IMR-90 (cell line): ENCODE measurements around the gene LSM14A. TPM values are rescaled to one million over a fixed set of nuclear protein-coding genes. Genes with fewer than 3 reads are reported as not detected.

ENCODE experiments used
- ATAC-seq: fragments of 200-7000 bp; cut with Tn5 transposase; 2 replicates; pipeline ENCODE4 v1.9.1; 2020; ENCODE audit warnings: low read depth, mild to moderate bottlenecking, moderate library complexity
- BruUV-seq: library from RNA; stranded (reverse); fragments of 400-500 nt; replicated peaks from 2 replicates; lab custom pipeline; 2021; lab: Mats Ljungman, UMichigan
- CTCF ChIA-PET: fragments of 300-600 bp; formaldehyde crosslinking; extraction: SDS; loops from one replicate; lab custom pipeline; 2021; ENCODE audit warnings: antibody characterized with exemption; lab: Yijun Ruan, JAX
- POLR2A ChIA-PET: fragments of 300-600 bp; sonication (Branson Sonifier 250); formaldehyde crosslinking; loops from one replicate; lab custom pipeline; 2022; ENCODE audit warnings: antibody characterized with exemption; ENCODE audit not compliant: unreplicated experiment; lab: Charles Lee
- DNase-seq: peaks from one replicate; pipeline ENCODE4 v3.0.0; 2013
- H2AFZ ChIP-seq: replicated peaks from 2 replicates; pipeline ENCODE3; 2013; ENCODE audit warnings: low read length, mild to moderate bottlenecking; ENCODE audit not compliant: poor library complexity
- H2AK5ac ChIP-seq: 2 replicates; pipeline ENCODE4 v1.6.1; 2013; ENCODE audit warnings: low read depth, low read length, inconsistent platforms
- H2AK9ac ChIP-seq: replicated peaks from 2 replicates; pipeline ENCODE3; 2013; ENCODE audit warnings: mild to moderate bottlenecking, low read depth, low read length, moderate library complexity; ENCODE audit not compliant: poor library complexity
- H2BK120ac ChIP-seq: 2 replicates; pipeline ENCODE4 v1.6.1; 2013; ENCODE audit warnings: low read depth, low read length, inconsistent platforms
- H2BK15ac ChIP-seq: 3 replicates; pipeline ENCODE4 v1.6.1; 2013; ENCODE audit warnings: low read depth, low read length, inconsistent platforms
- H2BK20ac ChIP-seq: 2 replicates; pipeline ENCODE4 v1.6.1; 2013; ENCODE audit warnings: low read depth, mild to moderate bottlenecking, inconsistent platforms, low read length, moderate library complexity
- H2BK5ac ChIP-seq: 2 replicates; pipeline ENCODE4 v1.6.1; 2013; ENCODE audit warnings: mild to moderate bottlenecking, low read depth, low read length, inconsistent platforms; ENCODE audit not compliant: poor library complexity, severe bottlenecking
- H3K14ac ChIP-seq: replicated peaks from 2 replicates; pipeline ENCODE4 v1.6.1; 2013; ENCODE audit warnings: low read depth, low read length, inconsistent platforms
- H3K18ac ChIP-seq: 2 replicates; pipeline ENCODE4 v1.6.1; 2013; ENCODE audit warnings: low read depth, low read length, control low read depth
- H3K23ac ChIP-seq: 2 replicates; pipeline ENCODE4 v1.6.1; 2013; ENCODE audit warnings: low read depth, low read length, inconsistent platforms
- H3K27ac ChIP-seq: 2 replicates; pipeline ENCODE4 v1.5.1; 2013; ENCODE audit warnings: mild to moderate bottlenecking, control low read depth, low read length; ENCODE audit not compliant: insufficient read depth
- H3K27me3 ChIP-seq: 2 replicates; pipeline ENCODE4 v1.6.1; 2013; ENCODE audit warnings: low read length; ENCODE audit not compliant: control insufficient read depth, insufficient read depth
- H3K36me3 ChIP-seq: 2 replicates; pipeline ENCODE4 v1.6.1; 2013; ENCODE audit warnings: low read length, mixed read lengths; ENCODE audit not compliant: control insufficient read depth, insufficient read depth
- H3K4ac ChIP-seq: 2 replicates; pipeline ENCODE4 v1.6.1; 2013; ENCODE audit warnings: low read depth, low read length, inconsistent platforms
- H3K4me1 ChIP-seq: 2 replicates; pipeline ENCODE4 v1.6.1; 2013; ENCODE audit warnings: low read length, mixed read lengths; ENCODE audit not compliant: control insufficient read depth, insufficient read depth
- H3K4me2 ChIP-seq: 2 replicates; pipeline ENCODE4 v1.6.1; 2013; ENCODE audit warnings: low read depth, mild to moderate bottlenecking, control low read depth, low read length, moderate library complexity
- H3K4me3 ChIP-seq: 2 replicates; pipeline ENCODE4 v1.5.1; 2013; ENCODE audit warnings: low read depth, mild to moderate bottlenecking, control low read depth, low read length, moderate library complexity; ENCODE audit not compliant: insufficient read depth
- H3K56ac ChIP-seq: 2 replicates; pipeline ENCODE4 v1.6.1; 2013; ENCODE audit warnings: low read length, inconsistent platforms; ENCODE audit not compliant: insufficient read depth; ENCODE audit errors: extremely low read depth
- H3K79me1 ChIP-seq, 2 experiments: 2 replicates each; pipeline ENCODE4 v1.6.1; 2013; ENCODE audit warnings: low read length in 2 of 2, inconsistent platforms in 1 of 2, low read depth in 1 of 2
- H3K9ac ChIP-seq: 2 replicates; pipeline ENCODE4 v1.6.1; 2013; ENCODE audit warnings: low read depth, low read length, control low read depth
- H3K9me1 ChIP-seq: 2 replicates; pipeline ENCODE4 v1.6.1; 2013; ENCODE audit warnings: low read length, inconsistent platforms; ENCODE audit not compliant: insufficient read depth
- H3K9me3 ChIP-seq: 2 replicates; pipeline ENCODE4 v1.6.1; 2013; ENCODE audit warnings: low read length; ENCODE audit not compliant: control insufficient read depth, insufficient read depth
- H4K20me1 ChIP-seq: 2 replicates; pipeline ENCODE4 v1.6.1; 2013; ENCODE audit warnings: low read length, inconsistent platforms; ENCODE audit not compliant: insufficient read depth
- H4K5ac ChIP-seq: 2 replicates; pipeline ENCODE4 v1.6.1; 2013; ENCODE audit warnings: mild to moderate bottlenecking, low read depth, low read length, control low read depth
- H4K8ac ChIP-seq, 2 experiments: 2 replicates each; pipeline ENCODE4 v1.6.1; 2013; ENCODE audit warnings: low read depth in 2 of 2, low read length in 2 of 2, control low read depth in 1 of 2, inconsistent platforms in 1 of 2
- H4K91ac ChIP-seq: 2 replicates; pipeline ENCODE4 v1.6.1; 2013; ENCODE audit warnings: low read depth, low read length, inconsistent platforms; ENCODE audit not compliant: insufficient read depth
- BHLHE40 ChIP-seq: fragments of 150-350 bp; IDR thresholded peaks from 2 replicates; pipeline ENCODE4 v1.6.1; 2016; ENCODE audit warnings: mild to moderate bottlenecking, low read depth, low read length
- CEBPB ChIP-seq: IDR thresholded peaks from 2 replicates; pipeline ENCODE4 v1.6.1; 2012; ENCODE audit warnings: low read depth, low read length, improper control_type of control experiment
- CHD1 ChIP-seq: IDR thresholded peaks from 2 replicates; pipeline ENCODE4 v1.6.1; 2012; ENCODE audit warnings: low read depth, low read length, improper control_type of control experiment
- CTCF ChIP-seq: conservative IDR thresholded peaks from 2 replicates; pipeline ENCODE4 v1.5.1; 2012; ENCODE audit warnings: mild to moderate bottlenecking, low read depth, low read length, improper control_type of control experiment
- ELK1 ChIP-seq: fragments of 150-350 bp; IDR thresholded peaks from 2 replicates; pipeline ENCODE4 v1.6.1; 2016; ENCODE audit warnings: low read depth, mild to moderate bottlenecking, low read length, moderate library complexity, borderline replicate concordance
- FOS ChIP-seq: fragments of 150-350 bp; IDR thresholded peaks from 2 replicates; pipeline ENCODE4 v1.6.1; 2016; ENCODE audit warnings: low read depth, low read length
- MAFK ChIP-seq: IDR thresholded peaks from 2 replicates; pipeline ENCODE4 v1.6.1; 2012; ENCODE audit warnings: low read depth, low read length, improper control_type of control experiment
- MAZ ChIP-seq: IDR thresholded peaks from 2 replicates; pipeline ENCODE4 v1.6.1; 2012; ENCODE audit warnings: low read depth, mild to moderate bottlenecking, low read length, improper control_type of control experiment, moderate library complexity, borderline replicate concordance
- MXI1 ChIP-seq: IDR thresholded peaks from 2 replicates; pipeline ENCODE4 v1.6.1; 2012; ENCODE audit warnings: low read depth, mild to moderate bottlenecking, low read length, moderate library complexity, borderline replicate concordance
- NFE2L2 ChIP-seq: fragments of 150-350 bp; IDR thresholded peaks from 2 replicates; pipeline ENCODE4 v1.6.1; 2016; ENCODE audit warnings: low read depth, mild to moderate bottlenecking, low read length
- POLR2A ChIP-seq: IDR thresholded peaks from 2 replicates; pipeline ENCODE4 v1.6.1; 2012; ENCODE audit warnings: mild to moderate bottlenecking, low read depth, low read length
- RAD21 ChIP-seq: IDR thresholded peaks from 2 replicates; pipeline ENCODE4 v1.6.1; 2012; ENCODE audit warnings: low read length, improper control_type of control experiment
- RCOR1 ChIP-seq: IDR thresholded peaks from 2 replicates; pipeline ENCODE4 v1.6.1; 2012; ENCODE audit warnings: mild to moderate bottlenecking, low read length, improper control_type of control experiment; ENCODE audit not compliant: insufficient replicate concordance
- RFX5 ChIP-seq: IDR thresholded peaks from 2 replicates; pipeline ENCODE4 v1.8.0; 2012; ENCODE audit warnings: low read depth, mild to moderate bottlenecking, low read length, moderate library complexity
- SMC3 ChIP-seq: fragments of 150-350 bp; IDR thresholded peaks from 2 replicates; pipeline ENCODE4 v1.6.1; 2016; ENCODE audit warnings: low read depth, mild to moderate bottlenecking, antibody characterized with exemption, low read length, moderate library complexity
- USF2 ChIP-seq: fragments of 150-350 bp; IDR thresholded peaks from 2 replicates; pipeline ENCODE4 v1.6.1; 2017; ENCODE audit warnings: mild to moderate bottlenecking, antibody characterized with exemption, low read length, low read depth
- WGBS, 2 experiments: methylation state at CpG; one replicate each; pipeline versions ENCODE4 v1.1.5 to v1.1.7; 2013; ENCODE audit warnings: missing lambda C conversion rate in 2 of 2; ENCODE audit not compliant: insufficient read length in 1 of 2; ENCODE audit errors: extremely low coverage in 2 of 2; 5-methylcytosine and 5-hydroxymethylcytosine counted together
- dilution Hi-C: fragments of 300-500 bp; cut with HindIII; formaldehyde crosslinking; loops from one replicate; pipeline ENCODE4 v1.14.3; 2018; ENCODE audit warnings: low sequenced_read_pairs; ENCODE audit not compliant: unreplicated experiment
- in situ Hi-C: fragments of 300-500 bp; cut with MboI; formaldehyde crosslinking; loops from 3 replicates; pipeline ENCODE4 v1.14.3; 2019; ENCODE audit warnings: low sequenced_read_pairs, inconsistent platforms, mixed read lengths
- intact Hi-C: fragments of 100-400 bp; cut with micrococcal nuclease; formaldehyde crosslinking; loops from 2 replicates; pipeline ENCODE4 v1.10.0; 2022
- polyA plus RNA-seq, 3 experiments: library from polyadenylated mRNA; depleted of rRNA; stranded (reverse); fragments of >200 nt; gene quantifications; 2 replicates each; pipeline ENCODE4 v1.2.3, GENCODE V29; 2012; ENCODE audit warnings: low replicate concordance in 1 of 3
- total RNA-seq: library from RNA; depleted of rRNA; stranded (reverse); fragments of >200 nt; gene quantifications from 2 replicates; pipeline ENCODE4 v1.2.3, GENCODE V29; 2012

LSM14A gene
- total and polyA plus RNA-seq, 2 of the 4 experiments (the other 2 are of a cell fraction) = 44.3 to 54.8 TPM

GRCh38 chr19:34171539-34171876, 796 bp upstream of the LSM14A start:
- ATAC-seq (peak; percentile 38), DNase-seq (peak; percentile 93)
- TF ChIP-seq SMC3 = no peak
- no peak for TF ChIP-seq RFX5
- no peak for TF ChIP-seq CHD1
- peak; percentile 84 for TF ChIP-seq RCOR1
- TF ChIP-seq RAD21 = no peak
- 0 out of 2 replicates have a peak, but pooled peaks have one; percentile 19 for TF ChIP-seq POLR2A
- TF ChIP-seq ELK1 = no peak
- no peak for TF ChIP-seq BHLHE40
- TF ChIP-seq MAFK = 0 out of 2 replicates have a peak, but pooled peaks have one; percentile 20
- TF ChIP-seq MXI1 = no peak
- no peak for TF ChIP-seq USF2
- peak; percentile 49 for TF ChIP-seq CEBPB
- no peak for TF ChIP-seq CTCF
- no peak for TF ChIP-seq MAZ
- TF ChIP-seq FOS = peak; percentile 83
- no peak for TF ChIP-seq NFE2L2
- peak overlapping the region; percentile 71 for H3K18ac ChIP-seq
- H3K4me3 ChIP-seq = peak overlapping the region; percentile 99
- peak overlapping the region; percentile 68 for H3K56ac ChIP-seq
- dilution Hi-C loops (no loop called here), in situ Hi-C loops (no loop called here), intact Hi-C loops (no loop called here)
- peak overlapping the region; percentile 89 for H3K4ac ChIP-seq
- POLR2A ChIA-PET = no interaction called here
- no peaks in the 10 kb centered on the region for H3K36me3 ChIP-seq
- CTCF ChIA-PET = interaction anchor here (0.5 kb wide), 1 partner anchor 149 kb away, joined by 3 read pairs; no protein-coding TSS in a partner anchor
- H2BK5ac ChIP-seq = peak overlapping the region; percentile 88
- H3K9me1 ChIP-seq = peaks cover 4% of the 10 kb centered on the region; the same call in 1 of the 2 replicates
- H4K20me1 ChIP-seq = peaks cover 33% of the 10 kb centered on the region
- H3K9me3 ChIP-seq = no peaks in the 10 kb centered on the region
- H3K14ac ChIP-seq = peak overlapping the region; percentile 79
- peak overlapping the region; percentile 70 for H2BK120ac ChIP-seq
- no peaks in the 10 kb centered on the region for H3K27me3 ChIP-seq
- peak overlapping the region; percentile 88 for H2AK9ac ChIP-seq
- no TSS peak for BruUV-seq
- peak overlapping the region; percentile 93 for H2AFZ ChIP-seq
- peaks cover 0 to 16% of the 10 kb centered on the region in 2 experiments; a peak in 2 of 4 replicates for H3K79me1 ChIP-seq
- peaks cover 4% of the 10 kb centered on the region; the same call in 1 of the 2 replicates for H3K4me1 ChIP-seq
- H2BK15ac ChIP-seq = peak overlapping the region; percentile 45
- peak overlapping the region; percentile 35 for H2BK20ac ChIP-seq
- WGBS, 2 experiments = 0% methylated on average over 6 of the region's 9 CpGs; no CpG with 5 or more reads in 1 of the 2 experiments
- peak overlapping the region; percentile 89 for H3K9ac ChIP-seq
- peak overlapping the region; percentile 99 for H3K27ac ChIP-seq
- H3K4me2 ChIP-seq = peak overlapping the region; percentile 74
- H4K8ac ChIP-seq = peak overlapping the region; percentile 92 to 94
- peak overlapping the region; percentile 47 for H2AK5ac ChIP-seq
- H4K5ac ChIP-seq = peak overlapping the region; percentile 55
- H4K91ac ChIP-seq = peak overlapping the region; percentile 83
- peak overlapping the region; percentile 91 for H3K23ac ChIP-seq
